Measurements from ENCODE around the gene ANKFY1.
"Not testable (repeated sequence)": the region's sequence is repeated elsewhere in the genome, so short reads cannot be mapped to it uniquely, and the experiment has no call there.

The ANKFY1 gene

DNA sequence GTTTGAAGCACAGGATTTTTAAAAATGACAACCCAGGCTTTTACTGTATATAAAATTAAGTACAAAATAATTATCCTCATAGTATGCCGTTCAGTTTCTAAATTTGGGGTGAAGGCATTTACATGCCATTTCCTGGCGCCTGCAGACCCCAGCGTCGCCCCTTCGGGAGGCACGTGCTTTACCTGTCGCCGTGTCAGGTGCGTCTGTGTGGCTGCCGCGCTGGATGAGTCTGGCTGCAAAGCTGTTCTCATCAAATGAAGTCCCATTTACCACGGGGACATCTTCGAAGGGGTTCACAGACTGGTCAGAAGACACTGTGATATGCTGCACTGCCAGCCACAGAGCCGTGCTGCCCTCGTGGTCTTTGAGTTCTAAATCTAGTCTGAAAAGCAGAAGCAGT lies 69.0 kb downstream of the ANKFY1 start:
- no peak overlapping the region for H3K4me3 ChIP-seq (ENCODE audit: low read depth, low read length)
- no peak for DNase-seq (ENCODE audit: low read depth)
- TF ChIP-seq, protein P1, sequence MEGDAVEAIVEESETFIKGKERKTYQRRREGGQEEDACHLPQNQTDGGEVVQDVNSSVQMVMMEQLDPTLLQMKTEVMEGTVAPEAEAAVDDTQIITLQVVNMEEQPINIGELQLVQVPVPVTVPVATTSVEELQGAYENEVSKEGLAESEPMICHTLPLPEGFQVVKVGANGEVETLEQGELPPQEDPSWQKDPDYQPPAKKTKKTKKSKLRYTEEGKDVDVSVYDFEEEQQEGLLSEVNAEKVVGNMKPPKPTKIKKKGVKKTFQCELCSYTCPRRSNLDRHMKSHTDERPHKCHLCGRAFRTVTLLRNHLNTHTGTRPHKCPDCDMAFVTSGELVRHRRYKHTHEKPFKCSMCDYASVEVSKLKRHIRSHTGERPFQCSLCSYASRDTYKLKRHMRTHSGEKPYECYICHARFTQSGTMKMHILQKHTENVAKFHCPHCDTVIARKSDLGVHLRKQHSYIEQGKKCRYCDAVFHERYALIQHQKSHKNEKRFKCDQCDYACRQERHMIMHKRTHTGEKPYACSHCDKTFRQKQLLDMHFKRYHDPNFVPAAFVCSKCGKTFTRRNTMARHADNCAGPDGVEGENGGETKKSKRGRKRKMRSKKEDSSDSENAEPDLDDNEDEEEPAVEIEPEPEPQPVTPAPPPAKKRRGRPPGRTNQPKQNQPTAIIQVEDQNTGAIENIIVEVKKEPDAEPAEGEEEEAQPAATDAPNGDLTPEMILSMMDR (conservative IDR thresholded peaks at IDR 0.05; ENCODE audit: low read depth, low read length): no peak

- DNase-seq (ENCODE audit: low read depth); H3K4me3 ChIP-seq (ENCODE audit: low read depth, low read length): not testable (repeated sequence)
These were observed 73.0 kb downstream of the ANKFY1 start for GRCh38 chr17:4190791-4191190.

- H3K4me3 ChIP-seq (ENCODE audit: low read depth, low read length): no peak overlapping the region
- TF ChIP-seq, protein P1 (conservative IDR thresholded peaks at IDR 0.05; ENCODE audit: low read depth, low read length): no peak
- DNase-seq (ENCODE audit: low read depth): no peak
These were observed 74.5 kb downstream of the ANKFY1 start for GRCh38 chr17:4189280-4189679.

GRCh38 chr17:4188076-4188475 lies 75.7 kb downstream of the ANKFY1 start:
- no peak for DNase-seq (ENCODE audit: low read depth)
- H3K4me3 ChIP-seq (ENCODE audit: low read depth, low read length): no peak overlapping the region
- TF ChIP-seq, protein P1 (conservative IDR thresholded peaks at IDR 0.05; ENCODE audit: low read depth, low read length): no peak

DNA sequence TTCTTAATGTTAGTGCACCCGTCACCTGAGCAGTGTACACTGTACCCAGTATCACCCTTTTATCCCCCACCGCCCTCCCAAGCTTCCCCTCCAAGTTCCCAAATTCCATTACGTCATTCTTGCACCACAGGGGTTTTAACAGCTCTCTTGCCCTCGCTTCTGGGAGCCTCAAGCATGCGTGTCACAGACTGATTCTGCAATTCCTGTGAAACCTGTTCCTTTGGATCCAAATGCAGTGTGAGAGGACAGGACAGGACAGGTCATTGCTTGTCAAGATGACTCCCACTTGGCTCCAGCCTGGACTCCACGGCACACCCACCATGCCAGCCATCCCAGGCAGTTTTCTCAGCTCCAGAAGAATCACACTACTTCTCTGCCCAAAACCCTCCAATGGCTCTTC lies 76.7 kb downstream of the ANKFY1 start:
- H3K4me3 ChIP-seq (ENCODE audit: low read depth, low read length): no peak overlapping the region

GRCh38 chr17:4186357-4186881 lies 77.4 kb downstream of the ANKFY1 start:
- H3K4me3 ChIP-seq (ENCODE audit: low read depth, low read length): no peak overlapping the region
- peak; percentile 37 for DNase-seq (ENCODE audit: low read depth)
- TF ChIP-seq, protein P1 (conservative IDR thresholded peaks at IDR 0.05; ENCODE audit: low read depth, low read length): no peak

More for the DNA sequence above, 76.7 kb downstream of the ANKFY1 start:
- TF ChIP-seq, protein P1 (conservative IDR thresholded peaks at IDR 0.05; ENCODE audit: low read depth, low read length): no peak
- peak; percentile 38 for DNase-seq (ENCODE audit: low read depth)

DNA sequence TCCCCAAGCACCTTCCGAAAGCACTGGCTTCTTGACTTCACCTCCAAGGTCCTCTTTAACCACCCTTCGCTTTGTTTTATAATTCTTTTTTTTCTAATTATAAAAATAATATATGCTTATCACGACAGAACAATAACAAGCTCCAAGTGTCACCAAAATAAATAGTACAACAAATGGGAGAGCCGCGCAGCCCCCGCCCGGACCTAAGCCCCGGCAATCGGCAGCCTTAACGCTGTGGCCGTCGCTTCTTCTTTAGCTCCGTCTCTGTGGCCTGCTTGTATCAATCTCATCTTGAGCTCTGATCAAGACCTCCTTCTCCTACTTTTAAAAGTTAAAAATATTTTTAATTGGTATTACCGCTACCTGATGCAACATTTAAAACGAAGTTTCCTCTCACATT lies 78.1 kb downstream of the ANKFY1 start:
- TF ChIP-seq, protein P1 (conservative IDR thresholded peaks at IDR 0.05; ENCODE audit: low read depth, low read length): no peak
- H3K4me3 ChIP-seq (ENCODE audit: low read depth, low read length): no peak overlapping the region
- no peak for DNase-seq (ENCODE audit: low read depth)
